Measurements from ENCODE around the gene SERPINC1.
"Not testable (repeated sequence)": the region's sequence is repeated elsewhere in the genome, so short reads cannot be mapped to it uniquely, and the experiment has no call there.

The SERPINC1 gene

DNA sequence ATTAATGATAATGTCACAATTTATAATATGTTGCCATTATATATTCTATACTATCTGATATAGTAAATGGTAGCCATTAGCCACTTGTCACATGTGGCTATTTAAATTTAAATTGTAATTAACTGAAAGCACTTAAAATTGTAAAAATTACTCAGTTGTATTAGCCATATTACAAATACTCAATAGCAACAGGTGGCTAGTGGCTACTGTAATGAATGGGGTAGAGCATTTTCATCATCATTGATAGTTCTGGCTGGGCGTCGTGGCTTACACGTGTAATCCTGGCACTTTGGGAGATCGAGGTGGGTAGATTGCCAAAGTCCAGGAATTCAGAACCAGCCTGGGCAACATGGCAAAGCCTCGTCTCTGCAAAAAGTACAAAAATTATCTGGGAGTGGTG is 32.4 kb downstream of the SERPINC1 start:
- no peaks in the 10 kb centered on the region for H4K20me1 ChIP-seq (ENCODE audit: insufficient read depth)
- H3K4me2 ChIP-seq = no peak overlapping the region
- no peak overlapping the region for H3K27ac ChIP-seq
- no peaks in the 10 kb centered on the region for H3K79me2 ChIP-seq (ENCODE audit: insufficient read depth, low read depth)
- no peaks in the 10 kb centered on the region for H3K36me3 ChIP-seq (ENCODE audit: insufficient read depth)
- H3K9ac ChIP-seq = no peak overlapping the region
- TF ChIP-seq, protein P1, sequence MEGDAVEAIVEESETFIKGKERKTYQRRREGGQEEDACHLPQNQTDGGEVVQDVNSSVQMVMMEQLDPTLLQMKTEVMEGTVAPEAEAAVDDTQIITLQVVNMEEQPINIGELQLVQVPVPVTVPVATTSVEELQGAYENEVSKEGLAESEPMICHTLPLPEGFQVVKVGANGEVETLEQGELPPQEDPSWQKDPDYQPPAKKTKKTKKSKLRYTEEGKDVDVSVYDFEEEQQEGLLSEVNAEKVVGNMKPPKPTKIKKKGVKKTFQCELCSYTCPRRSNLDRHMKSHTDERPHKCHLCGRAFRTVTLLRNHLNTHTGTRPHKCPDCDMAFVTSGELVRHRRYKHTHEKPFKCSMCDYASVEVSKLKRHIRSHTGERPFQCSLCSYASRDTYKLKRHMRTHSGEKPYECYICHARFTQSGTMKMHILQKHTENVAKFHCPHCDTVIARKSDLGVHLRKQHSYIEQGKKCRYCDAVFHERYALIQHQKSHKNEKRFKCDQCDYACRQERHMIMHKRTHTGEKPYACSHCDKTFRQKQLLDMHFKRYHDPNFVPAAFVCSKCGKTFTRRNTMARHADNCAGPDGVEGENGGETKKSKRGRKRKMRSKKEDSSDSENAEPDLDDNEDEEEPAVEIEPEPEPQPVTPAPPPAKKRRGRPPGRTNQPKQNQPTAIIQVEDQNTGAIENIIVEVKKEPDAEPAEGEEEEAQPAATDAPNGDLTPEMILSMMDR (conservative IDR thresholded peaks at IDR 0.05; ENCODE audit: low read depth, low read length) = no peak
- H2AFZ ChIP-seq (ENCODE audit: low read depth) = no peak overlapping the region
- no peak overlapping the region for H3K4me3 ChIP-seq (IDR thresholded peaks at IDR 0.05; ENCODE audit: insufficient read depth, low read depth, low read length)
- no peaks in the 10 kb centered on the region for H3K4me1 ChIP-seq (ENCODE audit: low read depth, poor library complexity, severe bottlenecking)
- H3K27me3 ChIP-seq (ENCODE audit: insufficient read depth, low read depth) = no peaks in the 10 kb centered on the region

DNA sequence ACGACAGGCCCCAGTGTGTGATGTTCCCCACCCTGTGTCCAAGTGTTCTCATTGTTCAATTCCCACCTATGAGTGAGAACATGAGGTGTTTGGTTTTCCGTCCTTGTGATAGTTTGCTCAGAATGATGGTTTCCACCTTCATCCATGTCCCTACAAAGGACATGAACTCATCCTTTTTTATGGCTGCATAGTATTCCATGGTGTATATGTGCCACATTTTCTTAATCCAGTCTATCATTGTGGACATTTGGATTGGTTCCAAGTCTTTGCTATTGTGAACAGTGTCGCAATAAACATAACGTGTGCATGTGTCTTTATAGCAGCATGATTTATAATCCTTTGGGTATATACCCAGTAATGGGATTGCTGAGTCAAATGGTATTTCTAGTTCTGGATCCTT is 36.0 kb downstream of the SERPINC1 start:
- not testable (repeated sequence) for H3K4me1 ChIP-seq (ENCODE audit: low read depth, poor library complexity, severe bottlenecking); H3K27me3 ChIP-seq (ENCODE audit: insufficient read depth, low read depth); H3K9ac ChIP-seq; H3K4me3 ChIP-seq (IDR thresholded peaks at IDR 0.05; ENCODE audit: insufficient read depth, low read depth, low read length); H4K20me1 ChIP-seq (ENCODE audit: insufficient read depth); H3K36me3 ChIP-seq (ENCODE audit: insufficient read depth); H2AFZ ChIP-seq (ENCODE audit: low read depth); H3K4me2 ChIP-seq; H3K27ac ChIP-seq; H3K79me2 ChIP-seq (ENCODE audit: insufficient read depth, low read depth)

DNA sequence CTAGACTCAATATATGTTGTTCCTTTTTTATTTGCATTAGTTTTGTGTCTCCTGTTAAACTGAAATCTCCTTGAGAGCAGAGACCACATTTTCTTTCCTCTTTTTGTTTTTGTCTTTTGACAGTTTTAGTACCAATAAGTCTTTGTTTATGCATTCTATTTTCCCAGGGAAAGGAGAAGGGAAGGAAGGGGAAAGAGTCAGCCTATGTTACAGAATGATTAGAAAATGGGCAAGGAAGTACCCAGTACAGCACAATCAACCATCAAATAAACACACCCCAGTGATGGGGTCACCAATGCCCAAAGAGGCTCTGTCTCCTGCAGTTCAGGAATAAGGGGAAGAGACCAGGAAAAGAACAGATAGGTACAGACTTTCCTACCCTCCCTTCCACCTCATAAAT is 38.9 kb downstream of the SERPINC1 start:
- Histone ChIP-seq H3K4me1 (ENCODE audit: low read depth, poor library complexity, severe bottlenecking) (no peaks in the 10 kb centered on the region), H3K4me3 (IDR thresholded peaks at IDR 0.05; ENCODE audit: insufficient read depth, low read depth, low read length) (no peak overlapping the region), H3K27me3 (ENCODE audit: insufficient read depth, low read depth) (no peaks in the 10 kb centered on the region), H4K20me1 (ENCODE audit: insufficient read depth) (no peaks in the 10 kb centered on the region), H3K4me2 (no peak overlapping the region), H3K9ac (no peak overlapping the region), H3K36me3 (ENCODE audit: insufficient read depth) (no peaks in the 10 kb centered on the region), H2AFZ (ENCODE audit: low read depth) (no peak overlapping the region), H3K27ac (no peak overlapping the region), H3K79me2 (ENCODE audit: insufficient read depth, low read depth) (no peaks in the 10 kb centered on the region)
- TF ChIP-seq, protein P1 (conservative IDR thresholded peaks at IDR 0.05; ENCODE audit: low read depth, low read length) = no peak

DNA sequence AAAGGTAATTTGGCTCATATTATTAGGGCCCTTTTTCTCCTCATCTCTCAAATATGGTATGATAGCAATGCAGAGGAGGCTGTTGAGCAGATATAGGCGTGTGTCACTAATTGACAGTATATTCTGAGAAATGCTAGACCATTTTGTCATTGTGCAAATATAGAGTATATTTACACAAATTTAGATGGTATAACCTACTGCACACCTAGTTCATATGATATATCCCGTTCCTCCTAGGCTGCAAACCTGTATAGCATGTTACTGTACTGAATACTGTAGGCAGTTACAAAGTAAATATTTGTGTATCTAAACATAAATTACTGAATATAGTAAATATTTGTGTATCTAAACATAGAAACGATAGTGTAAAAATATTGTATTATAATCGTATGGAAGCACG is 40.4 kb downstream of the SERPINC1 start:
- TF ChIP-seq, protein P1 (conservative IDR thresholded peaks at IDR 0.05; ENCODE audit: low read depth, low read length) = no peak
- Histone ChIP-seq H3K4me2 (no peak overlapping the region), H3K27me3 (ENCODE audit: insufficient read depth, low read depth) (no peaks in the 10 kb centered on the region), H3K79me2 (ENCODE audit: insufficient read depth, low read depth) (no peaks in the 10 kb centered on the region), H3K9ac (no peak overlapping the region), H3K4me3 (IDR thresholded peaks at IDR 0.05; ENCODE audit: insufficient read depth, low read depth, low read length) (no peak overlapping the region), H4K20me1 (ENCODE audit: insufficient read depth) (no peaks in the 10 kb centered on the region), H2AFZ (ENCODE audit: low read depth) (no peak overlapping the region), H3K36me3 (ENCODE audit: insufficient read depth) (no peaks in the 10 kb centered on the region), H3K4me1 (ENCODE audit: low read depth, poor library complexity, severe bottlenecking) (no peaks in the 10 kb centered on the region), H3K27ac (no peak overlapping the region)

DNA sequence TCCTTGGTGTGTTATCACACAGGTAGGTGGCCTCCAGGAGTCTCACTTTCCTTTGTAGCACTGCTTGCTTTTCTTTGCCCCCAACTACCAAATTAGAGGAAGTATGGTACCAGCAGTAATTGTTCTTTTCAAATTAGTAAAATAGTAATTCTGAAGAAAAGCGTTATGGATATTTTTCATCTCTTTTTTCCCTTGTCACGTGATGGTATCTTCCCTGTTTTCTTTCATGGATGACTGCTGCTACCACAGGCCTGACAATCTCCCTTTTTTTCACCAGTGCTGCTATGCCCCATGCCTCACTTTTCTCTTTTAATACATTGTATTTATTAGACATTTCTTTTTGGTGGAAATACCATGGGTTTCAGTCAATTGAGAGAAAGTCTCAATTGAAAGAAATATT is 45.6 kb downstream of the SERPINC1 start:
- H3K27ac ChIP-seq = no peak overlapping the region

More for the DNA sequence above, 45.6 kb downstream of the SERPINC1 start:
- no peak overlapping the region for H3K9ac ChIP-seq
- peaks cover 20% of the 10 kb centered on the region for H3K4me1 ChIP-seq (ENCODE audit: low read depth, poor library complexity, severe bottlenecking)
- peaks cover 13% of the 10 kb centered on the region for H3K79me2 ChIP-seq (ENCODE audit: insufficient read depth, low read depth)
- no peak overlapping the region for H2AFZ ChIP-seq (ENCODE audit: low read depth)
- peaks cover 6% of the 10 kb centered on the region; the same call in 1 of the 2 replicates for H4K20me1 ChIP-seq (ENCODE audit: insufficient read depth)
- H3K27me3 ChIP-seq (ENCODE audit: insufficient read depth, low read depth) = no peaks in the 10 kb centered on the region
- H3K36me3 ChIP-seq (ENCODE audit: insufficient read depth) = peaks cover 10% of the 10 kb centered on the region; the same call in 1 of the 2 replicates
- H3K4me2 ChIP-seq = no peak overlapping the region
- no peak overlapping the region for H3K4me3 ChIP-seq (IDR thresholded peaks at IDR 0.05; ENCODE audit: insufficient read depth, low read depth, low read length)
- TF ChIP-seq, protein P1 (conservative IDR thresholded peaks at IDR 0.05; ENCODE audit: low read depth, low read length) = no peak

Data from KMS-11 (cell line).